Gastroesophageal sphincter (tissue), 4 donors: ENCODE data around the gene EPHA1. TPM values are rescaled to one million over a fixed set of nuclear protein-coding genes. Genes with fewer than 3 reads are reported as not detected.
A peak's percentile ranks its signal among the peaks of the same experiment; 100 is the strongest.
"Not testable (repeated sequence)": the region's sequence is repeated elsewhere in the genome, so short reads cannot be mapped to it uniquely, and the experiment has no call there.

Experiments
- ATAC-seq: fragments of 150-250 bp; one replicate; pipeline ENCODE4 v1.9.1; 2016; ENCODE audit warnings: mild to moderate bottlenecking, moderate library complexity
- H3K27ac ChIP-seq, 4 donors: fragments of 200-600 bp; sonication (generic) in 3 of 4; 1 replicate in 3 of 4; 2 replicates in 1 of 4; pipeline ENCODE4 v1.5.1; 2016 to 2019
- H3K27me3 ChIP-seq: fragments of 200-600 bp; sonication (generic); one replicate; pipeline ENCODE4 v1.5.1; 2019
- H3K36me3 ChIP-seq, 2 donors: fragments of 200-600 bp; sonication (generic); one replicate each; pipeline ENCODE4 v1.5.1; 2019; ENCODE audit warnings: control low read depth in 1 of 2
- H3K4me1 ChIP-seq, 3 donors: fragments of 200-600 bp; sonication (generic); 1 replicate in 2 of 3; 2 replicates in 1 of 3; pipeline ENCODE4 v1.5.1; 2016 to 2019; ENCODE audit warnings: control low read depth in 2 of 3
- H3K4me3 ChIP-seq, 2 donors: fragments of 200-600 bp; sonication (generic); one replicate each; pipeline ENCODE4 v1.5.1; 2019; ENCODE audit warnings: mild to moderate bottlenecking in 1 of 2, moderate library complexity in 1 of 2
- H3K9me3 ChIP-seq, 3 donors: fragments of 200-600 bp; sonication (generic); one replicate each; pipeline ENCODE4 v1.5.1; 2017 to 2019; ENCODE audit warnings: control low read depth in 2 of 3
- EP300 ChIP-seq: sonication (generic); formaldehyde crosslinking; IDR thresholded peaks from one replicate; pipeline ENCODE4 v1.6.1; 2017; ENCODE audit warnings: antibody characterized with exemption, mild to moderate bottlenecking
- POLR2A ChIP-seq, 2 donors: fragments of 450-650 bp; IDR thresholded peaks; one replicate each; pipeline ENCODE4 v1.6.1; 2017; ENCODE audit warnings: antibody characterized with exemption in 2 of 2, mild to moderate bottlenecking in 2 of 2, moderate library complexity in 1 of 2
- POLR2AphosphoS5 ChIP-seq: sonication (generic); formaldehyde crosslinking; IDR thresholded peaks from one replicate; pipeline ENCODE4 v1.6.1; 2017; ENCODE audit warnings: antibody characterized with exemption
- WGBS, 2 donors: methylation state at CpG; one replicate each; pipeline ENCODE4 v1.1.5; 2018; ENCODE audit warnings: low coverage in 1 of 2; 5-methylcytosine and 5-hydroxymethylcytosine counted together
- total RNA-seq, 4 donors: library from RNA; depleted of rRNA; stranded (reverse); fragments of >200 nt; gene quantifications; one replicate each; pipeline ENCODE4 v1.1.0, GENCODE V29; 2016
- TF ChIP-seq, protein P1 (sequence below), 4 experiments: fragments of 200-600 bp in 2 of 4; fragments of 450-650 bp in 2 of 4; sonication (generic) in 1 of 4; IDR thresholded peaks; one replicate each; pipeline ENCODE4 v1.5.1; 2017 to 2019; ENCODE audit warnings: antibody characterized with exemption in 4 of 4, mild to moderate bottlenecking in 2 of 4, moderate library complexity in 2 of 4

EPHA1 gene
- total RNA-seq, 4 donors from 2014 or later, result 0.78 to 2.5 TPM; not detected in 2

- H3K36me3 ChIP-seq, result no peaks in the 10 kb centered on the region
- no peak for TF ChIP-seq POLR2A (IDR thresholded peaks at IDR 0.05)
- TF ChIP-seq, protein P1, sequence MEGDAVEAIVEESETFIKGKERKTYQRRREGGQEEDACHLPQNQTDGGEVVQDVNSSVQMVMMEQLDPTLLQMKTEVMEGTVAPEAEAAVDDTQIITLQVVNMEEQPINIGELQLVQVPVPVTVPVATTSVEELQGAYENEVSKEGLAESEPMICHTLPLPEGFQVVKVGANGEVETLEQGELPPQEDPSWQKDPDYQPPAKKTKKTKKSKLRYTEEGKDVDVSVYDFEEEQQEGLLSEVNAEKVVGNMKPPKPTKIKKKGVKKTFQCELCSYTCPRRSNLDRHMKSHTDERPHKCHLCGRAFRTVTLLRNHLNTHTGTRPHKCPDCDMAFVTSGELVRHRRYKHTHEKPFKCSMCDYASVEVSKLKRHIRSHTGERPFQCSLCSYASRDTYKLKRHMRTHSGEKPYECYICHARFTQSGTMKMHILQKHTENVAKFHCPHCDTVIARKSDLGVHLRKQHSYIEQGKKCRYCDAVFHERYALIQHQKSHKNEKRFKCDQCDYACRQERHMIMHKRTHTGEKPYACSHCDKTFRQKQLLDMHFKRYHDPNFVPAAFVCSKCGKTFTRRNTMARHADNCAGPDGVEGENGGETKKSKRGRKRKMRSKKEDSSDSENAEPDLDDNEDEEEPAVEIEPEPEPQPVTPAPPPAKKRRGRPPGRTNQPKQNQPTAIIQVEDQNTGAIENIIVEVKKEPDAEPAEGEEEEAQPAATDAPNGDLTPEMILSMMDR (IDR thresholded peaks at IDR 0.05), result no peak
- no peak for TF ChIP-seq POLR2AphosphoS5
- TF ChIP-seq EP300, result no peak
- no peak overlapping the region for H3K4me3 ChIP-seq
- peaks cover 4% of the 10 kb centered on the region for H3K27me3 ChIP-seq
- no peak for ATAC-seq
- peaks cover 0 to 24% (median 12%) of the 10 kb centered on the region in 3 donors for H3K4me1 ChIP-seq
- 81 to 87% methylated on average over 3 of the region's 3 CpGs for WGBS, 2 donors
- no peak overlapping the region for H3K27ac ChIP-seq
- no peaks in the 10 kb centered on the region for H3K9me3 ChIP-seq
Observed at GRCh38 chr7:143406002-143406357, 2.7 kb downstream of the EPHA1 start.

GRCh38 chr7:143405173-143406001, 3.3 kb downstream of the EPHA1 start:
- WGBS, 2 donors, result 32 to 36% methylated on average over 2 to 5 of the region's 9 CpGs
- Histone ChIP-seq H3K9me3 (no peaks in the 10 kb centered on the region), H3K4me3 (no peak overlapping the region), H3K4me1 (peaks cover 0 to 24% (median 12%) of the 10 kb centered on the region in 3 donors), H3K27ac (peak overlapping the region in 1 of 4 donors; percentile 22), H3K36me3 (no peaks in the 10 kb centered on the region), H3K27me3 (peaks cover 4% of the 10 kb centered on the region)
- peak; percentile 65 for ATAC-seq
- TF ChIP-seq, protein P1 (IDR thresholded peaks at IDR 0.05), result no peak
- TF ChIP-seq POLR2AphosphoS5, result peak; percentile 47

GRCh38 chr7:143402233-143402632, 6.4 kb downstream of the EPHA1 start:
- WGBS, 2 donors, result 73 to 87% methylated on average over 4 of the region's 4 CpGs

DNA sequence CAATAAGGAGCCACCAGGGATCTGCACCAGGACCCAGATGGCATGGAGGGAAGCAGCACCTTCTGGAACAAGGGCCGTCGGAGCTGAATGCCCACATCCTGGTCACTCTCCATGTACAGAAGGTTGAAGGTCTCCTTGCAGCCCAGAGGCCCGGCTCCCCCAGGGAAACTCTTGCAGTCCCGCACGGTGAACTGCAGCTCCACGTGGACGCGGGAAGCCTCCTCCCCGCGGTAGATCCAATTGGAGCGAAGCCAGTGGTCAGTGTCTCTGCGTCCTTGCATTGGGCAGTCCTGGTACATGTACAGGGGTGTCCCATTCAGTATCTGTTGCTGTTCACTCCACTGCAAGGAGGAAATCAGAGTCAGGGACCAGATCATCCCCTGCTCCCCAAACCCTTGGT, 7.4 kb downstream of the EPHA1 start:
- WGBS, 2 donors, result no CpG with 5 or more reads among the region's 12 CpGs
- Histone ChIP-seq H3K9me3 (no peaks in the 10 kb centered on the region), H3K4me1 (no peaks in the 10 kb centered on the region), H3K27me3 (no peaks in the 10 kb centered on the region), H3K27ac (no peak overlapping the region), H3K36me3 (no peaks in the 10 kb centered on the region), H3K4me3 (no peak overlapping the region)
- ATAC-seq, result no peak
- TF ChIP-seq EP300 (no peak), POLR2A (IDR thresholded peaks at IDR 0.05) (no peak), POLR2AphosphoS5 (no peak)
- TF ChIP-seq, protein P1 (IDR thresholded peaks at IDR 0.05), result no peak

More at GRCh38 chr7:143402233-143402632, 6.4 kb downstream of the EPHA1 start:
- H3K4me1 ChIP-seq, H3K36me3 ChIP-seq, H3K9me3 ChIP-seq, H3K4me3 ChIP-seq, H3K27ac ChIP-seq, H3K27me3 ChIP-seq, ATAC-seq: not testable (repeated sequence)

GRCh38 chr7:143399642-143400041, 9.0 kb downstream of the EPHA1 start:
- H3K4me1 ChIP-seq, result peaks cover 0 to 15% (median 0%) of the 10 kb centered on the region in 3 donors
- H3K9me3 ChIP-seq, result no peaks in the 10 kb centered on the region
- H3K27ac ChIP-seq, result no peak overlapping the region
- no peak for ATAC-seq
- no peaks in the 10 kb centered on the region for H3K36me3 ChIP-seq
- WGBS, 2 donors, result 95 to 100% methylated on average over 1 to 9 of the region's 20 CpGs
- no peak overlapping the region for H3K4me3 ChIP-seq
- TF ChIP-seq POLR2AphosphoS5, result no peak
- TF ChIP-seq, protein P1 (IDR thresholded peaks at IDR 0.05), result no peak
- no peak for TF ChIP-seq EP300
- TF ChIP-seq POLR2A (IDR thresholded peaks at IDR 0.05), result no peak
- H3K27me3 ChIP-seq, result no peaks in the 10 kb centered on the region
